Measurements from ENCODE around the gene MGMT. TPM values are rescaled to one million over a fixed set of nuclear protein-coding genes. Genes with fewer than 3 reads are reported as not detected.

Gene MGMT
- total RNA-seq, 4 donors from 2014 or later, result 10.9 to 37.7 (median 16.0) TPM

GRCh38 chr10:129780901-129781795 lies 314.1 kb downstream of the MGMT start:
- intact Hi-C loops (cut with DNase I; ENCODE audit: low total_unique reads), result no loop called here
- Histone ChIP-seq H3K4me3 (no peak overlapping the region), H3K4me1 (no peaks in the 10 kb centered on the region)

GRCh38 chr10:129784291-129784690 lies 317.2 kb downstream of the MGMT start:
- intact Hi-C loops (cut with DNase I; ENCODE audit: low total_unique reads), result no loop called here
- no peaks in the 10 kb centered on the region for H3K36me3 ChIP-seq
- no peak for DNase-seq
- TF ChIP-seq CTCF (IDR thresholded peaks at IDR 0.05) (no peak), POLR2A (IDR thresholded peaks at IDR 0.05) (no peak)
- no peak overlapping the region for H3K4me3 ChIP-seq
- no peaks in the 10 kb centered on the region for H3K4me1 ChIP-seq
- no peak overlapping the region for H3K27ac ChIP-seq
- H3K27me3 ChIP-seq, result no peaks in the 10 kb centered on the region
- H3K9me3 ChIP-seq, result no peaks in the 10 kb centered on the region

More at GRCh38 chr10:129780901-129781795, 314.1 kb downstream of the MGMT start:
- Histone ChIP-seq H3K9me3 (no peaks in the 10 kb centered on the region), H3K36me3 (no peaks in the 10 kb centered on the region), H3K27me3 (no peaks in the 10 kb centered on the region), H3K27ac (no peak overlapping the region)
- no peak for TF ChIP-seq POLR2A (IDR thresholded peaks at IDR 0.05)
- TF ChIP-seq CTCF (IDR thresholded peaks at IDR 0.05), result no peak
- no peak for DNase-seq

GRCh38 chr10:129784891-129785290 lies 317.9 kb downstream of the MGMT start:
- no peak for DNase-seq
- H3K27ac ChIP-seq, result no peak overlapping the region
- intact Hi-C loops (cut with DNase I; ENCODE audit: low total_unique reads), result no loop called here
- no peaks in the 10 kb centered on the region for H3K9me3 ChIP-seq
- TF ChIP-seq CTCF (IDR thresholded peaks at IDR 0.05) (no peak), POLR2A (IDR thresholded peaks at IDR 0.05) (no peak)
- H3K4me1 ChIP-seq, result no peaks in the 10 kb centered on the region
- H3K27me3 ChIP-seq, result no peaks in the 10 kb centered on the region
- H3K4me3 ChIP-seq, result no peak overlapping the region
- H3K36me3 ChIP-seq, result no peaks in the 10 kb centered on the region

- H3K4me3 ChIP-seq, result no peak overlapping the region
- TF ChIP-seq CTCF (IDR thresholded peaks at IDR 0.05) (no peak), POLR2A (IDR thresholded peaks at IDR 0.05) (no peak)
- H3K36me3 ChIP-seq, result no peaks in the 10 kb centered on the region
- H3K9me3 ChIP-seq, result no peaks in the 10 kb centered on the region
- H3K4me1 ChIP-seq, result no peaks in the 10 kb centered on the region
- no peaks in the 10 kb centered on the region for H3K27me3 ChIP-seq
- H3K27ac ChIP-seq, result no peak overlapping the region
- no peak for DNase-seq
- intact Hi-C loops (cut with DNase I; ENCODE audit: low total_unique reads), result no loop called here
Observed at GRCh38 chr10:129785536-129785981, 318.5 kb downstream of the MGMT start.

GRCh38 chr10:129786216-129786615 lies 319.2 kb downstream of the MGMT start:
- TF ChIP-seq CTCF (IDR thresholded peaks at IDR 0.05) (no peak), POLR2A (IDR thresholded peaks at IDR 0.05) (no peak)
- no peak overlapping the region for H3K27ac ChIP-seq

More at GRCh38 chr10:129786216-129786615, 319.2 kb downstream of the MGMT start:
- no peaks in the 10 kb centered on the region for H3K9me3 ChIP-seq
- no peaks in the 10 kb centered on the region for H3K27me3 ChIP-seq
- H3K36me3 ChIP-seq, result no peaks in the 10 kb centered on the region
- H3K4me3 ChIP-seq, result no peak overlapping the region
- H3K4me1 ChIP-seq, result no peaks in the 10 kb centered on the region
- DNase-seq, result no peak
- intact Hi-C loops (cut with DNase I; ENCODE audit: low total_unique reads), result no loop called here
